C4-2B (cell line): Measurements from ENCODE around the gene KIF22.

ENCODE experiments used
- CTCF ChIP-seq: fragments of 450-650 bp; conservative IDR thresholded peaks from 2 replicates; pipeline ENCODE4 v1.5.1; 2017; ENCODE audit warnings: mild to moderate bottlenecking
- ZFX ChIP-seq: fragments of 450-650 bp; IDR thresholded peaks from 2 replicates; pipeline ENCODE4 v1.6.1; 2017

GRCh38 chr16:29825145-29826044 lies 34.8 kb downstream of the KIF22 start:
- TF ChIP-seq CTCF (no peak), ZFX (no peak)
